Neural crest cell (in vitro differentiated cells): ENCODE measurements around the gene PLCH2. TPM values are rescaled to one million over a fixed set of nuclear protein-coding genes. Genes with fewer than 3 reads are reported as not detected.

Experiments used
- DNase-seq: peaks from one replicate; pipeline ENCODE4 v3.0.0; 2021; ENCODE audit warnings: low read depth, mixed read lengths, low spot score
- H3K27ac Mint-ChIP-seq: one replicate; pipeline ENCODE4 v1.8.0; 2021; ENCODE audit warnings: mild to moderate bottlenecking, mixed read lengths; ENCODE audit not compliant: unreplicated experiment
- H3K27me3 Mint-ChIP-seq: 2 replicates; pipeline ENCODE4 v1.8.0; 2021; ENCODE audit warnings: low read depth, mild to moderate bottlenecking, mixed read lengths
- H3K36me3 Mint-ChIP-seq: 2 replicates; pipeline ENCODE4 v1.8.0; 2021; ENCODE audit warnings: low read depth, mild to moderate bottlenecking, mixed read lengths
- H3K4me1 Mint-ChIP-seq: 2 replicates; pipeline ENCODE4 v1.8.0; 2021; ENCODE audit warnings: mixed read lengths
- H3K4me3 Mint-ChIP-seq: one replicate; pipeline ENCODE4 v1.8.0; 2021; ENCODE audit warnings: mild to moderate bottlenecking, mixed read lengths
- H3K9me3 Mint-ChIP-seq: 2 replicates; pipeline ENCODE4 v1.8.0; 2021; ENCODE audit warnings: mixed read lengths
- total RNA-seq: library from RNA; stranded (reverse); gene quantifications from 2 replicates; pipeline ENCODE4 v1.2.1, GENCODE V29; 2021
- TF ChIP-seq, protein P1 (sequence below): fragments of 200-600 bp; sonication (generic); conservative IDR thresholded peaks from 2 replicates; pipeline ENCODE4 v1.5.0; 2021; ENCODE audit warnings: antibody characterized with exemption, mild to moderate bottlenecking

The PLCH2 gene
- total RNA-seq, 1 donor from 2014 or later, result 0.37 TPM

- peaks cover 2% of the 10 kb centered on the region for H3K36me3 Mint-ChIP-seq
- H3K27ac Mint-ChIP-seq, result no peak overlapping the region
- no peaks in the 10 kb centered on the region for H3K27me3 Mint-ChIP-seq
- peak overlapping the region; percentile 34 for H3K4me3 Mint-ChIP-seq
- H3K9me3 Mint-ChIP-seq, result no peaks in the 10 kb centered on the region
- TF ChIP-seq, protein P1, sequence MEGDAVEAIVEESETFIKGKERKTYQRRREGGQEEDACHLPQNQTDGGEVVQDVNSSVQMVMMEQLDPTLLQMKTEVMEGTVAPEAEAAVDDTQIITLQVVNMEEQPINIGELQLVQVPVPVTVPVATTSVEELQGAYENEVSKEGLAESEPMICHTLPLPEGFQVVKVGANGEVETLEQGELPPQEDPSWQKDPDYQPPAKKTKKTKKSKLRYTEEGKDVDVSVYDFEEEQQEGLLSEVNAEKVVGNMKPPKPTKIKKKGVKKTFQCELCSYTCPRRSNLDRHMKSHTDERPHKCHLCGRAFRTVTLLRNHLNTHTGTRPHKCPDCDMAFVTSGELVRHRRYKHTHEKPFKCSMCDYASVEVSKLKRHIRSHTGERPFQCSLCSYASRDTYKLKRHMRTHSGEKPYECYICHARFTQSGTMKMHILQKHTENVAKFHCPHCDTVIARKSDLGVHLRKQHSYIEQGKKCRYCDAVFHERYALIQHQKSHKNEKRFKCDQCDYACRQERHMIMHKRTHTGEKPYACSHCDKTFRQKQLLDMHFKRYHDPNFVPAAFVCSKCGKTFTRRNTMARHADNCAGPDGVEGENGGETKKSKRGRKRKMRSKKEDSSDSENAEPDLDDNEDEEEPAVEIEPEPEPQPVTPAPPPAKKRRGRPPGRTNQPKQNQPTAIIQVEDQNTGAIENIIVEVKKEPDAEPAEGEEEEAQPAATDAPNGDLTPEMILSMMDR, result no peak
- H3K4me1 Mint-ChIP-seq, result no peaks in the 10 kb centered on the region
- no peak for DNase-seq
Observed at GRCh38 chr1:2506901-2507565, 30.9 kb downstream of the PLCH2 start.

DNA sequence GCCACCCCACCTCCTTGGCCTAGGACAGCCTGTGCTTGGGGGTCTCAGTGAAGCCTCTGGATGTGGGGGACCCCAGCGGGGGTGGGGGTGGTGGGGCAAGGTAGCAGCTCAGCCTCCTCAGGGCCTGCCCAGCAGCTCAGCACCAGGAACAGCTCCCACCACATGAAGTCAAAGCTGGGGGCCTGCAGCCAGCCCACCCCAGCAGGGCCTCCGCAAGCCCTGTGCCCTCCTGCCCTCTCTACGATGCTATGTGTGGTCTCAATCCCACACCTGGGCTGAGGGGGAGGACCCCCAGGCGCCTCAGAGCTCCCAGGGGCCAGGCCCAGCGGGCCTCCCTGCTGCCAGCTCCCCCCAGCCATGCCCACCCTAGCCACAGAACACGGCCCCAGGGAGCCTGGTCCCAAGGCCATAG, 31.7 kb downstream of the PLCH2 start:
- TF ChIP-seq, protein P1, result no peak

GRCh38 chr1:2508180-2508579, 32.1 kb downstream of the PLCH2 start:
- TF ChIP-seq, protein P1, result no peak
- no peak for DNase-seq
- Mint-ChIP-seq H3K9me3 (no peaks in the 10 kb centered on the region), H3K27me3 (no peaks in the 10 kb centered on the region), H3K27ac (no peak overlapping the region), H3K36me3 (peaks cover 2% of the 10 kb centered on the region), H3K4me3 (peak overlapping the region; percentile 54), H3K4me1 (no peaks in the 10 kb centered on the region)

More for the DNA sequence above, 31.7 kb downstream of the PLCH2 start:
- DNase-seq, result no peak
- no peaks in the 10 kb centered on the region for H3K27me3 Mint-ChIP-seq
- H3K36me3 Mint-ChIP-seq, result peaks cover 2% of the 10 kb centered on the region
- H3K27ac Mint-ChIP-seq, result no peak overlapping the region
- no peaks in the 10 kb centered on the region for H3K9me3 Mint-ChIP-seq
- H3K4me1 Mint-ChIP-seq, result no peaks in the 10 kb centered on the region
- no peak overlapping the region for H3K4me3 Mint-ChIP-seq

DNA sequence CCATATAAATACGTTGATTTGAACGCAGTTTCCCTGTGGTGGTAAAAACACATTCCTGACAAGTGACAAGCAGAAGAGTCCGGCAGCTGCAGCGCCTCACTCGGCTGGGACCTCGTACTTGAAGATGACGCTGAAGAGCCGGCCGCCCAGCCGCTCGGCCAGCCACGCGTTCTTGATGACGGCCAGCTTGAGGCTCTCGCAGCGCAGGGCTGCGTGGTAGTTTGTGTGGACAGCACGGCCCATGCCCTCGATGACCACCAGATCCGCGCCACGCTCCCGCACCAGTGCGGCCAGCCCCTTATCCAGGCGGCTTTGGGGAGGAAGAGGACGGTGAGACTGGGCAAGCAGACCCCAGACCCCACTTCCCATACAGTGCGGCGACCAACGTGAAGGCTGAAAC, 32.7 kb downstream of the PLCH2 start:
- no peak for DNase-seq
- no peaks in the 10 kb centered on the region for H3K4me1 Mint-ChIP-seq
- no peak overlapping the region for H3K27ac Mint-ChIP-seq
- no peaks in the 10 kb centered on the region for H3K9me3 Mint-ChIP-seq
- H3K4me3 Mint-ChIP-seq, result no peak overlapping the region
- H3K36me3 Mint-ChIP-seq, result peaks cover 2% of the 10 kb centered on the region
- TF ChIP-seq, protein P1, result no peak
- no peaks in the 10 kb centered on the region for H3K27me3 Mint-ChIP-seq

DNA sequence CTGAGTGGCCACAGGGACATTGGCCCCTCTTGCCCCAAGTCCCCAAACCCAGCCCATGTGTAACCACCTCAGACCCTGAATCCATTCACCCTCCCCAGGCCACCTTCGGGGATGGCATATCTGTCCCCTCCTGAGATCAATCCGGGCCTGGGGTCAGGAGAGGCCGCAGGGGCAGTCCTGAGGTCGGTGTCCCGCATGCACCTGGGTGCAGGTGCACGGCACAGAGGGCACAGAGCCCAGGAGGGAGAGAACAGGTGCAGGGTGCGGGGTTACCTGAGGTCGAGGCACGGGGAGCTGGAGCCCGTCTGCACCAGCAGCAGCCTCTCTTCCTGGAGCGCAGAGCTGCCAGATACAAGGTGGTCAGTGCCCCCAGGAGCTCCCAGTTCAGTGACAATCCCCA, 33.5 kb downstream of the PLCH2 start:
- Mint-ChIP-seq H3K36me3 (peaks cover 2% of the 10 kb centered on the region), H3K27me3 (no peaks in the 10 kb centered on the region), H3K27ac (no peak overlapping the region), H3K9me3 (no peaks in the 10 kb centered on the region), H3K4me3 (no peak overlapping the region), H3K4me1 (no peaks in the 10 kb centered on the region)
- DNase-seq, result no peak
- TF ChIP-seq, protein P1, result no peak
